Anterior cingulate cortex (tissue), 58 donors: ENCODE results near the gene TMEM255B.

Experiments
- DNase-seq, 58 donors: peaks; one replicate each; lab custom pipeline; 2025; lab: John Stamatoyannopoulos, UW

Gene TMEM255B

GRCh38 chr13:113798200-113798811 is 39.3 kb downstream of the TMEM255B start:
- DNase-seq, result no peak

- no peak for DNase-seq
Observed at GRCh38 chr13:113800576-113800926, 41.5 kb downstream of the TMEM255B start.

- DNase-seq, result no peak
Observed at GRCh38 chr13:113801289-113801961, 42.4 kb downstream of the TMEM255B start.

GRCh38 chr13:113802090-113802531 is 43.1 kb downstream of the TMEM255B start:
- no peak for DNase-seq

GRCh38 chr13:113802761-113803160 is 43.7 kb downstream of the TMEM255B start:
- no peak for DNase-seq

- DNase-seq, result no peak
Observed at GRCh38 chr13:113803409-113804016, 44.5 kb downstream of the TMEM255B start.

- DNase-seq, result no peak
Observed at GRCh38 chr13:113804017-113804702, 45.1 kb downstream of the TMEM255B start.

- no peak for DNase-seq
Observed at GRCh38 chr13:113804703-113805430, 45.8 kb downstream of the TMEM255B start.

DNA sequence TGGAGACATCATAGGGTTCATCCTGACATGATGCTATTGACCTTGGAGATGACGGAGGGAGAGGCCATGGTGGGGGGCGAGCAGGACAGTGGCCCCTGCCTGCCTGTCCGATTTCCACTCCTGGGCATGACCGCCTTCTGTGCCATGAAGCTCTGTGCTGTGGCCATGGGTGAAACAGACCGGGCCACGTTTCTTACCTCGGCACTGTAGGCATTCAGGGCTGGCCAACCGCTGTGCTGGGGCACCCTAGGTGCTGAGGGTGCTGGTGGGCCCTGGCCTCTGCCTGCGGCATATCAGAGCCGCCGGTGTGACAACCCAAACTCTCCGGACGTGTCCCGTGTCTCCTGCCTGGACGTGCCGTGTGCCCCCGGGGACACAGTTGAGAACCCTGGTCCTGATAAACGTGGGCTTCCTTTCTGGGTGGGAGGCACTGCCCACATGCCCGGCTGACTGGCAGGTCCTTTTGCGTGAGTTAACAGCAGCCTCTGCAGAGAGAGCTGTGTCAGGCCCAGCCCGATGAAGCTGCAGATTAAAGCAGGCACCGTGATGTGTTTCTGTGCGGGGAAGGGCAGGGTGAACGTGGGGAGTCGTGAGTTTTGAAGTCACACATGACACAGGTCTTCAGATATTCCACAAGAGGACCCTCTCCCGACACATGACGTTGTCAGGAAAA is 46.5 kb downstream of the TMEM255B start:
- DNase-seq, result no peak

- DNase-seq, result no peak
Observed at GRCh38 chr13:113806104-113806471, 47.1 kb downstream of the TMEM255B start.

GRCh38 chr13:113806526-113806925 is 47.5 kb downstream of the TMEM255B start:
- no peak for DNase-seq

DNA sequence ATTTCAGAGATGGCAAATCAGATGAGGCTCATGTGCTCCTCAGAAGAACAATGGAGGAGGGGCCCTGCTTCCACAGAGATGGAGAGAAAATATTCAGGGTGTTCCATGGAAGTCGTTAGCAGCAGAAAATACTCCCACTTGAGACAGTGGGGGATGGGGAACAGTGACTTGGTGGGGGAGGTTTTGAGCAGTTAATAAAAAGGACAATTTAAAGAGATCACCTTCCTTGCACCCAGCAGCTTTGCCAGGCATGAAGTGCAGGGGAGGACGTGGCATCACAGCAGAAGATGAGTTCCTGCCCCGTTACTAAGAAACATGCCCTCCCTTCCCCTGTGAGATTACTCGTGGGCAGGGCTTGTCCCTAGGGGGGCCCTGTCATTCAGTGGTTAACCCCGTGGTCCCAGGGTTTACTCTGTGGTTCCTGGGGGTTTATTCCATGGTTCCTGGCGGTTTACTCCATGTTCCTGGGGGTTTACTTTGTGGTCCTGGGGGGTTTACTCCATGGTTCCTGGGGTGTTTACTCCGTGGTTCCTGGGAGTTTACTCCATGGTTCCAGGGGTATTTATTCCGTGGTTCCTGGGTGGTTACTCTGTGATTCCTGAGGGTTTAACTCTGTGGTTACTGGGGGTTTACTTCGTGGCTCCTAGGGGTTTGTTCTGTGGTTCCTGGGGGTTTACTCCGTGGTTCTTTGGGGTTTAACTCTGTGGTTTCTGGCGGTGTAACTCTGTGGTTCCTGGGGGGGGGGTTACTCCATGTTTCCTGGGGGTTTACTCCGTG is 49.2 kb downstream of the TMEM255B start:
- no peak for DNase-seq

DNA sequence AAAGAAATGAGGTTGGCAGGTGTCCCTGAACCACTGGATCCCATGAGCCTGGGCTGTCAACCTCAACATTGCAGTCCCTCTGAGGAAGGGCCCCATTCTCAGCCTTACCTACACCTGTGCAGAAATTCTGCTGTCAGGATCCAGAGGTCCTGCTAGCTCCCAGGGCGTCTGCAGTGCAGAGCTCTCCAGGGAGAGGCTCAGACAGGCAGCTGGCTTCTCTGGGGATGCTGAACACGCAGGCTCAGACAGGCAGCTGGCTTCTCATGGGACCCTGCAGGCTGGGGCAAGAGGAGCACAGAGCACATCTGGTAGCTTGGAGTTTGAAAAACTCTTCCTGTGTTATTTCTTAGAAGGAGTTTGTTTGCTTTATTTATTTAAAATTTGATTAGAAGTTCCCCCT is 50.9 kb downstream of the TMEM255B start:
- DNase-seq, result no peak

DNA sequence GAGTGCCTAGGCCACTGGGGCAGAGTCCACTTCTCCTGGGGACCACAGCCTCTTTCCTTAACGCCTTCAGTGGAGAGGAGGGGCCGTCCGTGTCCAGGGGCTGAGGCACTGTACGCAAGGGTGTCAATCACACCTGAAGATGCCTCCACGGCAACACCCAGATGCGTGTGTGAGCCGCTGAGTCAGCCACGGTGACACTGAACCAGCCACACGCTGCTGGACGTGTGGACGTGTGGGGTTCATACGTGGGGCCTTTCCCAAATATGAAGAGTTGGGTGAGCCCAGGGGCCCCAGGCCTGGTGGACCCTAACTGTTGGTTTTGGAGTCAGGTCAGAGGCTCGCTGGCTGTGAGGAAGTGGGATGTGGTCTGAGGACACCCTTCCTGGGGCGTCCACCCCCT is 51.6 kb downstream of the TMEM255B start:
- DNase-seq, result no peak

DNA sequence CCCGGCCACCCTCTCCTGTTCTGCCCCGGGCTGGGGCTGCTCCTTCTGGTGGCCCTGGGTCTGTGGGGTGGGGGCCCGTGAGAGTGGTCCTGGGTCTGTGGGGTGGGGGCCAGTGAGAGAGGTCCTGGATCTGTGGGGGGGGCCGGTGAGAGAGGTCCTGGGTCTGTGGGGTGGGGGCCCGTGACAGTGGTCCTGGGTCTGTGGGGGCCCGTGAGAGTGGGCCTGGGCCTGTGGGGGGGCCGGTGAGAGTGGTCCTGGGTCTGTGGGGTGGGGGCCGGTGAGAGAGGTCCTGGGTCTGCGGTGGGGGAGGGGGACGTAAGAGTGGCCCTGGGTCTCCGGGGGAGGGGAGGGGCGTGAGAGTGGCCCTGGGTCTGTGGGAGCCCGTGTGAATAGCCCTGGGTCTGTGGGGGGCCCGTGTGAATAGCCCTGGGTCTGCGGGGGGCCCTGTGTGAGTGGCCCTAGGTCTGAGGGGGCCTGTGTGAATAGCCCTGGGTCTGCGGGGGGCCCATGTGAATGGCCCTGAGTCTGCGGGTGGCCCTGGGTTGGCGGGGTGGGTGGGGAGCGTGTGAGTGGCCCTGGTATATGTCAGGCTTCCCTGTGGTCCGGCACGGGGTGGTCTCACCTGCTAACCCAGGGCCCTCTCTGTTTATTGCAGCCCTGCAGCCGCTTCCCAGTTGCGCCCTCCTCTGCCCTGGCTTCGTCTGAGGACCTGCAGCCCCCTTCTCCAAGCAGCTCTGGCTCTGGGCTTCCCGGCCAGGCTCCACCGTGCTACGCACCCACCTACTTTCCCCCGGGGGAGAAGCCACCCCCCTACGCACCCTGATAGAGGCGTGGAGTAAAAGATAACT is 52.3 kb downstream of the TMEM255B start:
- no peak for DNase-seq

GRCh38 chr13:113812178-113813040 is 53.4 kb downstream of the TMEM255B start:
- no peak for DNase-seq

GRCh38 chr13:113813070-113813748 is 54.2 kb downstream of the TMEM255B start:
- no peak for DNase-seq
